GM19463 (cell line): ENCODE measurements around the gene HTT-AS.

Experiments
- ATAC-seq: cut with Tn5 transposase; IDR thresholded peaks from one replicate; pipeline ENCODE4 v1.9.1; 2021; ENCODE audit warnings: mild to moderate bottlenecking, moderate library complexity; ENCODE audit not compliant: unreplicated experiment

HTT-AS gene

DNA sequence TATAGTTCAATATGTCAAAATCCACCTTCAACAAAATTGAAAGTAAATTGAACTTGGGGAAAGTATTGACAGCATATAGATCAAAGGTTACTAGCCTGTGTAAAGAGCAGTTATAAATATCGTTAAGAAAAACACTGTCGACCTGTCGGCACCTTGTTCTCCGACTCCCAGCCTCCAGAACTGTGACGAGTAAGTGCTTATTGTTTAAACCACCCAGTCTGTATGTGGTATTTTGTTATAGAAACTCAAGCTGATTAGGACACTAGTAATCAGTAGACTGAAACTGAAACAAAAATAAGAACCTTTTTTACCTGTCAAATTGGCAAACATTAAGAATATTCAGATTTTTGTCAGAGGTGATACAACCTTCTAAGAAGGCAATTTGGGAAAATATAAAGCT is 17.1 kb upstream of the HTT-AS start:
- ATAC-seq, result no peak

DNA sequence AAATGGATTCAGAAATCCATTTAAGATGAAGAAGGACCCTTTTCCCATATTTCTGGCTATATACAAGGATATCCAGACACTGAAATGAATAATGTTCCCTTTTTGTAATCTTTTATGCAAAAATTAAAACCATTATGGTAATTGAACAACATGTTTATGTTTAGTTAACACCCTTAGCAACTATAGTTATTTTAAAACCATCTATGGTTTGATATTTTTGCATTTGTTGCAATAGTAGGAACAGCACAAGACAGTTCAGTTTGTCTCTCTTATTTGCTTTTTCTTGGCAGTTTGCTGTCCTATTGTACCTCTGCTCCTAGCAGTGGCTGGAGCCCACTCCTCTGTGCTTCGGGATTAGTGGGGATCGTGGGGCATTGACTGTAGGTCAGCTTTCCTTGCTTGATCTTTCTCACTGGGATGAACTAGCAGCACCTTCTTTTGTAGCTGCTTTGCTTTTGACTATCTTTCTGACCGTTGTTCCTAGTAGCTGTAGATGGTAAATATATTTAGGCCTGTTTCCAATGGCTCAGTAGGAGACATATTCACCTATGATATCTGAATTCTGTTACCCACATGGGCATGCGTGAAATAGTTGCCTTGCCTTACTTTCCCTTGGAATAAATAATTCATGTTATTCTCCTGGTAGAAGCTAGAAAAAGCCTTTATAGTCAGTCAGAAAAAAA is 12.9 kb upstream of the HTT-AS start:
- no peak for ATAC-seq

DNA sequence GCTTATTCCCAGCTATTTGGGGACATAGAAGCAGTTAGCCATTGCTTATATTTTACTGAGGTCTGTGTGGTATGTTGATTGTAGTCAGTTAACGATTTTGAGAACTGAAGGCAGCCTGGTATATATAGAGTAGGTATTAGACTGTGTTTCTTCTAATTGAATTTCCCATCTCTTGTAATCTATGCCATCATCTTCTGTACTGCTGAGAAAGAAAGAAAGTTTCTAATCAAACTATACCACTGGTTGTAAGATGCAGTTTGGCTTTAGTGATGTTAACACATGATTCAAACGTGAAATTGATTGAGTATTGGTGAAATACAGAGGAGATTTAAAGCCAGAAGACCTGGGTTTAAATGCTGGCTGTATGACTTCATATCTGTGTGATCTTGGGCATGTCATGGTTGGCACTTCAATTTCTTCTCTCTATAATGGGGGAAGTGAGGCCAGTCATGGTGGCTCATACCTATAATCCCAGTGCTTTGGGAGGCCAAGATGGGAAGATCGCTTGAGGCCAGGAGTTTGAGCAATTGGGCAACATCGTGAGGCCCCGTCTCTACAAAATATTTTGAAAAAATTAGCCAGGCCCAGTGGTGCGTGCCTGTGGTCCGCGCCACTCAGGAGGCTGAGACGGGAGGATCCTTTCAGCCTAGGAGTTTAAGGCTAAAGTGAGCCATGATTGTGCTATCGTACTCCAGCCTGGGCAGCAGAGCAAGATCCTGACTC is 11.8 kb upstream of the HTT-AS start:
- no peak for ATAC-seq

DNA sequence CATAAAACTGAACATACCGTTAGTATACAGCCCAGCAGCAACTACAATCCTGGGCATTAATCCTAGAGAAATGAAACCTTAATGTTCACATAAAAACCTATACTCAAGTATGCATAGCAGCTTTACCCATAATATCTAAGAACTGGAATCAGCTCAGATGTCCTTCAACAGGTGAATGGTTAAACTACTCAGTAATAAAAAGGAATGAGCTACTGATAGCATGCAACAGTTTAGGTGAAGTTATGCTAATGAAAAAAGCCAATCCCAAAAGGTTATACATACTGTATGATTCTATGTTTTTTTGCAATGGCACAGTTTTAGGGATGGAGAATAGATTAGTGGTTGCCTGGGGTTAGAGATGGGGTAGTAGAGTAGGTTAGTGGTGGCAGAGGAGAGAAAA is 9.4 kb upstream of the HTT-AS start:
- ATAC-seq, result no peak

DNA sequence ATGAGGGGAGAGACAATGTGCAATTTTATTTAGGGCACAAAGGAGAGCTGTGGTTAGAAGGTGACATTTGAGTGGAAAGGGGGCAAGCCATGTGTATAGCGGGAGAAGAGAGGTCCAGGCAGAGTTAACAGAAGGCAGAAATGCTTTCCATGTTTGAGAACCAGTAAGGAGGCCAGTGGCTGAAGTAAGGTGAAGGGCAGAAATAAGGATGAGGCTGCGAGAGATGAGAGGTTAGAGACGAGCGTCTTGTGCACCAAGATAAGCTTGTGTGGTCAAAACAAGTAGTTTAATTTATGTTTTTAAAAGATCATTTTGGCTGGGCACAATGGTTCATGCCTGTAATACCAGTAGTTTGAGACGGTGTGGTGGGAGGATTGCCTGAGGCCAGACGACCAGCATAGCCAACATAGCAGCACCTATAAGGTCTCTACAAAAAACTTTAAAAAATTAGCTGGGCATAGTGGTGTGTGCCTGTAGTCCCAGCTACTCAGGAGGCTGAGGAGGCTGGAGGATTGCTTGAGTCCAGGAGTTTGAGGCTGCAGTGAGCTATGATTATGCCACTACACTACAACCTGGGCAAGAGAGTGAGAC is 8.7 kb upstream of the HTT-AS start:
- ATAC-seq, result no peak

DNA sequence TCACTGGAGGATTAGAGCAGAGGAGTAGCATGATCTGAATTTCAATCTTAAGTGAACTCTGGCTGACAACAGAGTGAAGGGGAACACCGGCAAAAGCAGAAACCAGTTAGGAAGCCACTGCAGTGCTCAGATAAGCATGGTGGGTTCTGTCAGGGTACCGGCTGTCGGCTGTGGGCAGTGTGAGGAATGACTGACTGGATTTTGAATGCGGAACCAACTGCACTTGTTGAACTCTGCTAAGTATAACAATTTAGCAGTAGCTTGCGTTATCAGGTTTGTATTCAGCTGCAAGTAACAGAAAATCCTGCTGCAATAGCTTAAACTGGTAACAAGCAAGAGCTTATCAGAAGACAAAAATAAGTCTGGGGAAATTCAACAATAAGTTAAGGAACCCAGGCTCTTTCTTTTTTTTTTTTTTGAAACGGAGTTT is 5.4 kb upstream of the HTT-AS start:
- ATAC-seq, result no peak

DNA sequence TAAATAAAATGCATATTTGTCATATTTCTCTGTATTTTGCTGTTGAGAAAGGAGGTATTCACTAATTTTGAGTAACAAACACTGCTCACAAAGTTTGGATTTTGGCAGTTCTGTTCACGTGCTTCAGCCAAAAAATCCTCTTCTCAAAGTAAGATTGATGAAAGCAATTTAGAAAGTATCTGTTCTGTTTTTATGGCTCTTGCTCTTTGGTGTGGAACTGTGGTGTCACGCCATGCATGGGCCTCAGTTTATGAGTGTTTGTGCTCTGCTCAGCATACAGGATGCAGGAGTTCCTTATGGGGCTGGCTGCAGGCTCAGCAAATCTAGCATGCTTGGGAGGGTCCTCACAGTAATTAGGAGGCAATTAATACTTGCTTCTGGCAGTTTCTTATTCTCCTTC is 3.5 kb upstream of the HTT-AS start:
- ATAC-seq, result peak; percentile 28

DNA sequence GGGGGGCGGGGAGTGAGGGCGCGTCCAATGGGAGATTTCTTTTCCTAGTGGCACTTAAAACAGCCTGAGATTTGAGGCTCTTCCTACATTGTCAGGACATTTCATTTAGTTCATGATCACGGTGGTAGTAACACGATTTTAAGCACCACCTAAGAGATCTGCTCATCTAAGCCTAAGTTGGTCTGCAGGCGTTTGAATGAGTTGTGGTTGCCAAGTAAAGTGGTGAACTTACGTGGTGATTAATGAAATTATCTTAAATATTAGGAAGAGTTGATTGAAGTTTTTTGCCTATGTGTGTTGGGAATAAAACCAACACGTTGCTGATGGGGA is 1.3 kb upstream of the HTT-AS start:
- ATAC-seq, result no peak

DNA sequence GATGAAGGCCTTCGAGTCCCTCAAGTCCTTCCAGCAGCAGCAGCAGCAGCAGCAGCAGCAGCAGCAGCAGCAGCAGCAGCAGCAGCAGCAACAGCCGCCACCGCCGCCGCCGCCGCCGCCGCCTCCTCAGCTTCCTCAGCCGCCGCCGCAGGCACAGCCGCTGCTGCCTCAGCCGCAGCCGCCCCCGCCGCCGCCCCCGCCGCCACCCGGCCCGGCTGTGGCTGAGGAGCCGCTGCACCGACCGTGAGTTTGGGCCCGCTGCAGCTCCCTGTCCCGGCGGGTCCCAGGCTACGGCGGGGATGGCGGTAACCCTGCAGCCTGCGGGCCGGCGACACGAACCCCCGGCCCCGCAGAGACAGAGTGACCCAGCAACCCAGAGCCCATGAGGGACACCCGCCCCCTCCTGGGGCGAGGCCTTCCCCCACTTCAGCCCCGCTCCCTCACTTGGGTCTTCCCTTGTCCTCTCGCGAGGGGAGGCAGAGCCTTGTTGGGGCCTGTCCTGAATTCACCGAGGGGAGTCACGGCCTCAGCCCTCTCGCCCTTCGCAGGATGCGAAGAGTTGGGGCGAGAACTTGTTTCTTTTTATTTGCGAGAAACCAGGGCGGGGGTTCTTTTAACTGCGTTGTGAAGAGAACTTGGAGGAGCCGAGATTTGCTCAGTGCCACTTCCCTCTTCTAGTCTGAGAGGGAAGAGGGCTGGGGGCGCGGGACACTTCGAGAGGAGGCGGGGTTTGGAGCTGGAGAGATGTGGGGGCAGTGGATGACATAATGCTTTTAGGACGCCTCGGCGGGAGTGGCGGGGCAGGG is 711 bp upstream of the HTT-AS start:
- no peak for ATAC-seq

DNA sequence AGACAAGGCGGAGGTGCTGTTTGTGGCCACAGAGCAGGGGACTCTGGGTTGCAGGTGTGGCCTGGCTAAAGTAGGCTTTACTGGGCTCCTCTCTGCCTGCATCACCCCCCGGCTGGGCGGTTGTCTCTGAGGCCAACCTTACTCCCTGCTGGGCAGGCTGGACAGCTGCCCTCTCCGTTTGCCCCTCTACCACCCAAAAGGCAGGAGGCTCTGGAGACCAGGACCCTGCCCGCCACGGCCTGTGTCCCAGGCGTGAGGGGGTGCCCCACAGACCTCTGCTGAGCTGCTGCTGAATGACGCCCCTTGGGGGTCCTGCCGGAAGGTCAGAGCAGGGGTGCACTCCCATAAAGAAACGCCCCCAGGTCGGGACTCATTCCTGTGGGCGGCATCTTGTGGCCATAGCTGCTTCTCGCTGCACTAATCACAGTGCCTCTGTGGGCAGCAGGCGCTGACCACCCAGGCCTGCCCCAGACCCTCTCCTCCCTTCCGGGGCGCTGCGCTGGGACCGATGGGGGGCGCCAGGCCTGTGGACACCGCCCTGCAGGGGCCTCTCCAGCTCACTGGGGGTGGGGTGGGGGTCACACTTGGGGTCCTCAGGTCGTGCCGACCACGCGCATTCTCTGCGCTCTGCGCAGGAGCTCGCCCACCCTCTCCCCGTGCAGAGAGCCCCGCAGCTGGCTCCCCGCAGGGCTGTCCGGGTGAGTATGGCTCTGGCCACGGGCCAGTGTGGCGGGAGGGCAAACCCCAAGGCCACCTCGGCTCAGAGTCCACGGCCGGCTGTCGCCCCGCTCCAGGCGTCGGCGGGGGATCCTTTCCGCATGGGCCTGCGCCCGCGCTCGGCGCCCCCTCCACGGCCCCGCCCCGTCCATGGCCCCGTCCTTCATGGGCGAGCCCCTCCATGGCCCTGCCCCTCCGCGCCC is 920 bp downstream of the HTT-AS start:
- peak; percentile 20 for ATAC-seq

DNA sequence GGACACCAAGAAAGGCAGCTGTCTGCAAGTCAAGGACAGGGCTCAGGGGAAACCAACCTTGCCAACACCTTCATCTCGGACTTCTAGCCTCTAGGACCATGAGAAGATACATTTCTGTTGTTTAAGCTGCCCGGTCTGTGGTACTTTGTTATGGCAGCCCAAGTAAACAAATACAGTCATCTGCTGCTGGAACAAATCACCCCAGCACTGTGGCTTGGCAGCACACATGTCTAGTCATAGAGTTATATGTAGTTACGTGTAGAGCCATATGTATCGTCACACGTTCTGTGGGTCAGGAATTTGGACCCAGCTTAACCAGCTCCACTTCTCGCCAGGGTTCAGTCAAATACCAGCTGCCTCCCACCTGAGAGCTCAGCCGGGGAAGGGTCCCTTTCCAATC is 2.5 kb downstream of the HTT-AS start:
- no peak for ATAC-seq

DNA sequence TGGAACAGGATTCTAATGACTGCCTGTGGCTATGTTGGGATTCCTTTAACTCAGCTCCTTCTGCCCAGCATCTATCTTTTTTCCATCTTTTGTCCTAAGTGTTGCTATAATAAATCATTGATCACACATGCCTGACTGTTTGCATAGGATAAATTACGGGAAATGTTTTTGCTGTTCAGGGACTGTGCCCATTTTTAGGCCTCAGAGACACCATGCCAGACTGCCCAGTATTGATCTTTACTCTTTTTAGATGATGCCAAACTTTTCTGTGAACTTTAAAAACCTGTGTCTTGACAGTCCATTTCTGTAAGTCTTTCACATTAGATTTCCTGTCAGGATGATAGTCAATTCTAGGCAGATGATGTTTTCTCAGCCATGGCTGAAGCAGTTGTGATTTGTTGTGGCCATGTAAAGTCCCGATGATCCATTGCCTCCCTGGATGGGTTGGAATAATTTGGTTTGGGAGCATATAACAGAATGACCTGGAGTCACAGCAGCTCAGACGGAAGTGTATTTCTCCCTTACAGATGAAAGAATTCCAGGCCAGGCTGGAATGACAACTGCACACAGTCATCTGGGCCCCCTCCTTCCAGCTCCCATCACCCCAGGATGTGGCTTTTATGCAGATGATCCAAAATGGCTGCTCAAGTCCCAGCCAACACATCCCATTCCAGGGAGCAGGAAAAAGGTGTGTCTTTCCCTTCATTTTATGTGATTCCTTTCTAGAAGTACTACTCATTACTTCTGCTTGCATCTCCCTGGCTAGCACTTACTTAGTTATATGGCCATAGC is 3.4 kb downstream of the HTT-AS start:
- no peak for ATAC-seq

DNA sequence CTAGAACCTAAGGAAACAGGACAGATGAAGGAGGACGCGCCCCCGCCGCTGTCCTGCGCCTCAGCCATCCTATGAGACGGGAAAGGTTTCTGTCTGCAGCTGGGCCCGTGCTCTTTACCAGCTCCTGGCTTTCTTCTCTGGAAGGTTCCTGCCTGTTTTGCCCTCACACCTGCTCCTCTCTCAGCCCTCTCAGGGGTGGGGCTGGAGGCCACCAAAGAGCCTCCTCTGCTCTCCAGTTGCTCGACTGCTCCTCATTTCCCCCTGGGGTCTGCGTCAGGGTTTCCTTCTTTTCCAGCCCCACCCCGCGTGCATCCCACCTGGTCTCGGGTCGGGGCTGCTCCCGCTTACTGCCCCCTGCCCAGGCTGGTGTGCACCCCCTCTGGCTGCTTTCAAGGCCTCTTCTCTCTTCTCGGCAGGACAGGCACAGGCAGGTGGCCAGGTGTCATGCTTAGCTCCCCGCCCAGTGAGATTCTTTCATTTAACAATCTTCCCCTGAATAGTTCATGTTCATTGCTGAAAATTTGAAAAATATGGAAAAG is 4.6 kb downstream of the HTT-AS start:
- no peak for ATAC-seq

DNA sequence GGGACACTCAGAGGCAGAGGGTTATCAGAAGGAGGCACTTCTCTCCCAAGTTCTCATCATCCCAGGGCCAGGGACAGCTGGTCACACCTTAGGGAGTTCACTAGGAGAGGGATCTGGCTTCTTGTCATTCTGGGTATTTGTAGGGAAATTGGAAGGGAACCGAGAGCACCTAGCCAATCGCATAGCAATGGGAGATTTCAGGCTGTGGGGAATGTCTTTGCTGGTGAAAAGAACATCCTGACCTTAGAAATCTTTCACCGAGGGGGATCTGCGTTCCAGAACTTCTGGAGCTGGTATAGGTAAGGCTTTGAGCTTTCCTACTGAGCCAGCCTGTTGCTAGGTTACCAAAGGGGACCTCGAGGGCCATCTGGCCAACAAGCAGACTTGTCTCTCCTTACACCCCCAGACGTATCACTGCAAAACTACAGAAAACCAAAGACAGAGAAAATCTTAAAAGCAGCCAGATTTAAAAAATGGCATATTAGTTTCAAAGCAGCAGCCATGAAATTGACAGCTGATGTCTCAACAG is 6.8 kb downstream of the HTT-AS start:
- no peak for ATAC-seq

DNA sequence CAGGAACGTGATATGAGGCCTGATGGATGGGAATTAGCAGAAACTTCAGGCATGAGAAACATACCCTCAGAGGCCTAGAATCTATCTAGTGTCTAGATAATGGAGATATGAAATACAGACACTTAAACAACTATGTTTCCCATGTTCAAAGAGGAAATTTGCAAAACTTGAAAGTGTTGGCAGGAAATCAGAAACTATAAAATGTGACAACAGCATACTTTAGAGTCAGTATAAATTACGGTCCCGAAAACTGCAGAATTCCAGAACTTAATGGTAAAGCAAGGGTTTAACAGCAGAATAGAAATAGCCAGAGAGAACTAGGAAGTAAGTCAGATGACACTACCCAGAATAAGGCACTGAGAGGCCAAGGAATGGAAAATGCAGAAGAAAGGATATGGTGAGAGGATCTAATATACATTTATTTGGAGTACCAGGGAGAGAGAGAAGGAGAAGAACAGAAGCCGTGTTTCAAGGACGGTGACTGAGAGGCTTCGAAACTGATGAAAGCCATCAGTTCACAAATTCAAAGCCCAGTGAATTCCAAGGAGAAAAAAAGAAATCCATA is 7.4 kb downstream of the HTT-AS start:
- no peak for ATAC-seq

DNA sequence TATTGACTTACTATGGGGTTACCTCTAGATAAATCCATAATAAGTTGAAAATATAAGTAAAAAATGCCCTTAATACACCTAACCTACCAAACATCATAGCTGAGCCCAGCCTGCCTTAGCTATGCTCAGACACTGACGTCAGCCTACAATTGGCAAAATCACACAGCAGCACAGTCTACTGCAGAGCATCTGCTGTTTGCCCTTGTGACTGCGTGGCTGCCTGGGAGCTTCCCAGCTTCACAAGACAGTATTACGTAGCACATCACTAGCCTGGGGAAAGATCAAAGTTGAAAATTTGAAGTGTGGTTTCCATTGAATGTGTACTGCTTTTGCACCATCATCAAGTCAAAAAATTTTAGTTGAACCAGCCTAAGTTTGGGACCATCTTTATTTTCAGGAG is 8.8 kb downstream of the HTT-AS start:
- ATAC-seq, result no peak

DNA sequence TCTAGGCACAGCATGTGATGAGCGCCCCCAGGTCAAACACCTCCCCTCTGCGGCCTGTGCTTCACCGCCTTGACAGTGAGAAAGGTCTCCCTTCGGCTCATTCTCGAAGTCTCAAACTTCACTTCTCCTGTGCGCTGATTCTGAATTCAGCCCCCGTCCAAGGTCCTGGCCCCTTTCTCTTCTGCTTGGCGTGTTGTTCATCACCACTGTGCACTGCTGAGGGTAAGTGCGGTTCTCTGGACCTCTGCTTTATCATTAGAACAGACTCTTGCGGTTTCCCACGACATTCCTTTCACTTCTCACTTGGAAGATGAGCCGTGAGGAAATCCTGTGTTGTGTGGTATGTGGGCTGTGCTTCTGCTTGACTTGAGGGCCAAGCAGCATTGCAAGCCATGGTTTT is 11.9 kb downstream of the HTT-AS start:
- ATAC-seq, result no peak

DNA sequence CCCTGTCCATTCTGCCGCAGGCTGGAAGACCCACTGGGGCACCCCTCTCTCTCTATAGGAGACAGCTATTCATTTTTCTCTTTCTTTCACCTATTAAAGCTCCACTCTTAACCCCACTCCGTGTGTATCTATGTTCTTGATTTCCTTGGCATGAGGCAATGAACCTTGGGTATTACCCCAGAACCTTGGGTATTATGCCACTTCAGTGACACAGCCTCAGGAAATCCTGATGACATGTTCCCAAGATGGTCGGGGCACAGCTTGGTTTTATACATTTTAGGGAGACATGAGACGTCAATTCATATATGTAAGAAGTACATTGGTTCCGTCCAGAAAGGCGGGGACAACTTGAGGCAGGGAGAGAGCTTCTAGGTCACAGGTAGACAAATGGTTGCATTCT is 13.4 kb downstream of the HTT-AS start:
- ATAC-seq, result no peak

DNA sequence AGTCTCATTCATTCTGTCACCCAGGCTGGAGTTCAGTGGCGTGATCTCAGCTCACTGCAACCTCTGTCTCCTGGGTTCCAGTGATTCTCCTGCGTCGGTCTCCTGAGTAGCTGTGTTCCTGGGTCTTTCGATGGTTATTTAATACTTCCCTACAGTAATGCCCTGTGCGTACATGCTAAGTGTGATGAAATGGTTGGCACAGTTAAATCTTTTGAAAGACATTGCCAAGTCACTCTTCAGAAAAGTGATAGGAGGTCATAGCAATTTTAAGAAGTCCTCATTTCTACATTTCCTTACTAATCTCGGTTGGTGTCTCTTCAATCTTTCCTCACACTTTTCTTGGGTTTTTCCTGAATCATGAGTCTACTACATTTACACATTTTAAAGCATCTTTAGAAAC is 14.4 kb downstream of the HTT-AS start:
- ATAC-seq, result no peak
